NT2/D1 (cell line): Measurements from ENCODE around the gene RAB11FIP4.

Experiments
- DNase-seq: peaks from one replicate; pipeline ENCODE4 v3.0.0-alpha.2; 2011; ENCODE audit warnings: low read depth, low spot score
- H3K27me3 ChIP-seq: 2 replicates; pipeline ENCODE4 v1.6.0; 2011; ENCODE audit warnings: mild to moderate bottlenecking; ENCODE audit not compliant: insufficient read length, insufficient read depth
- H3K36me3 ChIP-seq: 2 replicates; pipeline ENCODE4 v1.6.1; 2011; ENCODE audit warnings: mild to moderate bottlenecking, low read length, mixed read lengths; ENCODE audit not compliant: insufficient read depth, insufficient read length
- H3K4me1 ChIP-seq: 2 replicates; pipeline ENCODE4 v1.5.1; 2011; ENCODE audit not compliant: insufficient read depth, insufficient read length
- H3K4me3 ChIP-seq: 2 replicates; pipeline ENCODE4 v1.5.1; 2011; ENCODE audit warnings: low read depth; ENCODE audit not compliant: insufficient read length
- H3K9ac ChIP-seq: 2 replicates; pipeline ENCODE4 v1.6.0; 2011; ENCODE audit warnings: low read depth; ENCODE audit not compliant: insufficient read length
- H3K9me3 ChIP-seq: 2 replicates; pipeline ENCODE4 v1.5.1; 2011; ENCODE audit warnings: mild to moderate bottlenecking, low read length; ENCODE audit not compliant: insufficient read depth
- SUZ12 ChIP-seq: IDR thresholded peaks from 2 replicates; pipeline ENCODE4 v1.6.1; 2011; ENCODE audit not compliant: insufficient read length, insufficient read depth; ENCODE audit errors: extremely low read depth
- YY1 ChIP-seq: IDR thresholded peaks from 2 replicates; pipeline ENCODE4 v1.6.1; 2011; ENCODE audit not compliant: insufficient read length, insufficient read depth
- ZNF274 ChIP-seq: IDR thresholded peaks from 2 replicates; pipeline ENCODE4 v1.6.1; 2011; ENCODE audit warnings: mild to moderate bottlenecking, low read depth, low read length

RAB11FIP4 gene

DNA sequence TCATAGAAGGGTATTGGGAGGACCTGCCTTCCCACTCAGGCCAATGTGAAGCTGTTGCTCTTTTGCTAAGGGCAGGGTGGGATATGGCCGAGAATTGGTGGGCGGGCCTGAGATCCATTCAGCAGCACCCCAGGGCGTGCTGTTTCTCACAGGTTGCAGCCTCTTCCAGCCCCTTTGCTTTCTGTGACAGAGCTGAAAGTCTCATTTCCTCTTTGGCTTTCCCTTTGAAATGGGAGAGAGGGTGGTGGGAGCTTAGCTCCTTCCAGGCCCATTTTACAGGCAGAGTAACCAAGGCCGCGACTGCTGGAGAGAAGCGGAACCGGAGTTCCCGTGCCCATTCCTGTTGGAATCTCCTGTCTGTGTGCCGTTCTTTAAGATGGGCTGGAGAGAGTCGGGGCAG is 183.0 kb downstream of the RAB11FIP4 start:
- H3K9me3 ChIP-seq, result no peaks in the 10 kb centered on the region
- H3K27me3 ChIP-seq, result no peaks in the 10 kb centered on the region
- TF ChIP-seq YY1 (no peak), SUZ12 (no peak), ZNF274 (no peak)
- no peak for DNase-seq
- H3K9ac ChIP-seq, result no peak overlapping the region
- H3K4me1 ChIP-seq, result no peaks in the 10 kb centered on the region
- H3K4me3 ChIP-seq, result no peak overlapping the region
- H3K36me3 ChIP-seq, result peaks cover 46% of the 10 kb centered on the region

DNA sequence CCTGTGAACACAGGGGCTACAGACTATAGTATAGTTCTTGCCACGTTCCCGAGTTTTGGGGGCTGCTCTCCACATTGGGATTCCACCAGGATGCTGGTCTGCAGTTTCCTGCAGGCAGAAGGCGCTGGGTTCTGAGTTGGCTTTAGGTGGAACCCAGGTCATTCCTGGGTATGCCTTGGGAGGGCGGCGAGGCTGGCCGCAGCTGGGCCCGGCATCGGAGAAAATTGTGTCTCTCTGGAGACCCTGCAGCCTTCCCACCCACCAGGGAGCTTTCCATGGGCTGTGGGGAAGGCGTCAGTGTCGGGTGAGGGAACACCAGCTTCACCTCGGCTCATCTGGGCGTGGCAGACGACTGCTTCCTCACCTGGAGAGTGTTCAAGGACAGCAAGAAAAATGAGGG is 183.6 kb downstream of the RAB11FIP4 start:
- DNase-seq, result no peak
- no peak overlapping the region for H3K4me3 ChIP-seq
- no peak overlapping the region for H3K9ac ChIP-seq
- H3K9me3 ChIP-seq, result no peaks in the 10 kb centered on the region
- H3K27me3 ChIP-seq, result no peaks in the 10 kb centered on the region
- no peaks in the 10 kb centered on the region for H3K4me1 ChIP-seq
- TF ChIP-seq YY1 (no peak), ZNF274 (no peak), SUZ12 (no peak)
- peaks cover 43% of the 10 kb centered on the region for H3K36me3 ChIP-seq

DNA sequence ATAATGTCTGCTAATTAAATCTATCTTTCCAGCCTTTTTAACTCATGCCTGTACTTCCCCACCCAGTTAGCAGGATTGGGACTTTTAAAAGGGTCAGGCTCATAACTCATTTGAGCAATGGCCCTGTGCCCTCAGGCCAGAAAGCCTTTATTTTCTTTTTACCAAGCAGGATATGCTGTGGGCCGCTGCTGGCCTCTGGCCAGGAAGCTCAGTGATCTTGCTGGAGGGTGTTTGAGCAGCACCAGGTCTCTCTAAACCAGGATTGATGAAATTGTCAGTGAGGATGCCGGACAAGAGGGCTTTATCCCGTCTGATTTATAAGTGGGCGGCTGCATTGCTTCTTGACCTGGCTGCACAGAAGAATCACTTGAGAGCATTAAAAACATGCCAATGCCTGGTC is 187.8 kb downstream of the RAB11FIP4 start:
- no peak overlapping the region for H3K9ac ChIP-seq

DNA sequence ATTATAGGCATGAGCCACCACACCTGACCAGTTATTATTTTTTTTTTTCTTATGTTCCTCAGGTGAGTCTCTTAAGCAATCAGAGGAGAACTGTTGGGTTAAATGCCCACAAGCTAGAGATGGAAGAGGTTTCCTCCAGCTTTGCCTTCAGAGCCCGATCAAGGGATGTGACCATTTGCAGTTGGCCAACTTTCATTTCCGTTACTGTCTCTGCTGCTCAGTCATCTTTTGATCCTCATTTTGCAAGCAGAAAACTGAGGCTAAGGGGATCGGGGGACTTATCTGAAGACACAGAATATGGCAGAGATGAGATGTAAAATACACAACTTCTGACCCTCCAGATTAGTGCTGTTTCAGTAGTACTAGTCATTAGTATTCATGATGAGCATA is 188.8 kb downstream of the RAB11FIP4 start:
- TF ChIP-seq YY1, result no peak
- no peak for TF ChIP-seq ZNF274
- no peak for TF ChIP-seq SUZ12
- no peaks in the 10 kb centered on the region for H3K4me1 ChIP-seq

More for the DNA sequence above, 187.8 kb downstream of the RAB11FIP4 start:
- Histone ChIP-seq H3K4me3 (no peak overlapping the region), H3K4me1 (no peaks in the 10 kb centered on the region), H3K27me3 (no peaks in the 10 kb centered on the region), H3K36me3 (peaks cover 46% of the 10 kb centered on the region), H3K9me3 (no peaks in the 10 kb centered on the region)
- TF ChIP-seq SUZ12, result no peak
- no peak for TF ChIP-seq ZNF274
- TF ChIP-seq YY1, result no peak
- DNase-seq, result no peak

DNA sequence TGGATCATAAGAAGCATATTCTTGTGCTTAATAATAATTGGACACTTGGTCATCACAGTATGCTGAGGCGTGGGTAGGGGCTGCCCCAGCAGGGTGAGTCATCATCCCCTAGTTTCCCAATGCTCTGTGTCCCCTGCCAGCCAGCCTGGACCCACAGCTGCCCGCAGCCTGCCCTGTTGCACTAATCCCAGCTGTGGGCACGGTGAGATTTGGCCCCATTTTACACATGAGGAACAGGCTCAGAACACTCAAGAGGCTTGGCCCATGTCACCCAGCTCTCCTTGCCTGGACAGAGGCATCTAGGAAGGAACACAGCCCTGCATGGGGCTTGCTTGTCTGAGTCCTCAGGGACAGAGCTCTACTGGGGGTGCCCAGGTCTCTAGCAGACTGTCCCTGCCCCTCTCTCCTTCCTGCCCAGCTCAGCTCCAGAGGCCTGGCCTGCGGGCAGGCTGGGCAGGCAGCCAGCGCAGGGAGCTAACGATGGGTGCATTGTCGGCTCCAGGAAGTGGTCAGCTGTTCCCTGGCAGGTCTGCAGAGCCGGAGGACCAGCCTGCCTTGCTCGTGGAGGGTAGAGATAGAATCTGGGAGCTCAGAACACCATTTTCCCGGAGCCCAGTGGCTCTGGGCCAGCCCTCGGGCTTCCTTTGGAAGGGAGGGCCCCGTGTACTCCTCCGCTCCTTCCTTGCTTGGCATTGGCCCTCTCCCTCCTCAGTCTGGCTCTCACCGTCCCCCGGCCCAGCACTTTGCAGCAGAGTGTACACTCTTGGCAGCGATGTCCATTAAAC is 189.4 kb downstream of the RAB11FIP4 start:
- DNase-seq, result no peak
- TF ChIP-seq SUZ12, result no peak
- TF ChIP-seq YY1, result no peak
- TF ChIP-seq ZNF274, result no peak
- no peaks in the 10 kb centered on the region for H3K9me3 ChIP-seq
- H3K4me1 ChIP-seq, result no peaks in the 10 kb centered on the region
- H3K9ac ChIP-seq, result no peak overlapping the region
- peaks cover 48% of the 10 kb centered on the region for H3K36me3 ChIP-seq
- no peaks in the 10 kb centered on the region for H3K27me3 ChIP-seq
- H3K4me3 ChIP-seq, result no peak overlapping the region

More for the DNA sequence above, 188.8 kb downstream of the RAB11FIP4 start:
- H3K27me3 ChIP-seq, result no peaks in the 10 kb centered on the region
- no peaks in the 10 kb centered on the region for H3K9me3 ChIP-seq
- peaks cover 49% of the 10 kb centered on the region for H3K36me3 ChIP-seq
- no peak for DNase-seq
- no peak overlapping the region for H3K4me3 ChIP-seq
- no peak overlapping the region for H3K9ac ChIP-seq

DNA sequence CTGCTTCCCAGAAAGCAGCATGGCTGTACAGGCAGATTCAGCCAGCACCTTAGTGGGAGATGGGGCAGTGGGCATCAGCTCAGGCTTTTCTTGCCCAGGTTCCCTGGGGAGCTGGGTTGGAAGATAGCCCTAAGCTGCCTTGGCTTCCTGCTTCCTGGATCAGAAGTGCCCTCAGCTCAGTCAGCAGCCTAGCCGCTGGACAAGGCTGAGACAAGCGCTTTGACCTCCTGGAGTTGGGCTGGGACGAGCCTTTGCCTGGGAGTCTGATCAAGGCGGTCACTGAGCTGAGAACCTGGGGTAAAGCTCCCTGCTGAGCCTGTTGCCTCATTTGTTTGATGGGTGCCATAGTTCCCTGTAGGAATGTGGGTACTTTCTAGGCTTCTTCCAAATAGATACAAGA is 190.0 kb downstream of the RAB11FIP4 start:
- H3K4me1 ChIP-seq, result no peaks in the 10 kb centered on the region
- no peak for DNase-seq
- peaks cover 48% of the 10 kb centered on the region for H3K36me3 ChIP-seq
- H3K4me3 ChIP-seq, result no peak overlapping the region
- H3K9ac ChIP-seq, result no peak overlapping the region
- TF ChIP-seq ZNF274, result no peak
- TF ChIP-seq SUZ12, result no peak
- no peak for TF ChIP-seq YY1
- no peaks in the 10 kb centered on the region for H3K27me3 ChIP-seq
- no peaks in the 10 kb centered on the region for H3K9me3 ChIP-seq

DNA sequence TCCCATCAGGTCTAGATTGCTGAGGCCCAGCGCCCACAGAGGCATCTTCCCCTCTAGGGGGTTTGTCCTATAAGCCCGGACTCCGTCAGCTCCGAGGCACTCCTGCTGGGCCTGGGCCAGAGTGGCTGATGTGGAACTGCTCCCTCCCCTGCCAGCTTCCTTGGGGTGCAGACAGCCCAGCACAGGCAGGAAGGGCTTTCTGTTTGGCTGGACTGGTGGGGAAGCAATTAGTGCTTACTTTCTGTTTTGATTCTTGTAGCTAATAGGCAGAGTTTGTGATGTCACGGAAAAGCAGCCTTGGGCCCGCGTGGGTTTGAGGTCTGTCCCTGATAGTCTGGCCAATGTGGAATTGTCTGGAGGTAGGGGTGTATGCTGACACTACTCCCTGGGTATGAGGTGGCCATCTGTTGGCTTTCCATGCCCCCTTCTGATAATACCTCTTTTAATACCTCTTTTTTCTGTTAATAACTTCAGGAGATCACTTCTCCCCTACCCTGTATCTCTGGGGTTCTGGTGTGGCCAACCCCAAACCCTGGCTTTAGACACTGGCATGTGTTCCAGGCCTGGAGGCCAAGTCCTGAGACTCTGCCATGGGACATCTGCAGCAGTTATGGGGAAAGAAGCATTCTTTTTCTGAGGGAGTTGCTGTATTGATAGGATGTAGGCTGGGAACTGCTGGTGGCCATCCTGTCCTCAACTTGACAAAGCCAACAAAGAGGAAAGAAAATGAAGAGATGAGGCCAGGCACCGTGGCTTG is 190.9 kb downstream of the RAB11FIP4 start:
- H3K9ac ChIP-seq, result no peak overlapping the region
- no peak for DNase-seq

More for the DNA sequence above, 190.9 kb downstream of the RAB11FIP4 start:
- no peaks in the 10 kb centered on the region for H3K27me3 ChIP-seq
- peaks cover 47% of the 10 kb centered on the region for H3K36me3 ChIP-seq
- H3K4me1 ChIP-seq, result no peaks in the 10 kb centered on the region
- no peaks in the 10 kb centered on the region for H3K9me3 ChIP-seq
- H3K4me3 ChIP-seq, result no peak overlapping the region
- TF ChIP-seq SUZ12, result no peak
- TF ChIP-seq YY1, result no peak
- TF ChIP-seq ZNF274, result no peak
